SK-N-SH treated with all-trans-retinoic acid at 6 μM for 48 hours (cell line): ENCODE data around the gene TRPM1.

Experiments used
- ARNTL ChIP-seq: fragments of 450-650 bp; formaldehyde crosslinking; IDR thresholded peaks from 2 replicates; pipeline ENCODE4 v1.5.0; 2020; ENCODE audit warnings: low read depth, mild to moderate bottlenecking, moderate library complexity, borderline replicate concordance
- OSR1 ChIP-seq: fragments of 250-450 bp; sonication (Bioruptor Pico); IDR thresholded peaks from 2 replicates; pipeline ENCODE4 v1.8.0; 2022; ENCODE audit warnings: moderate library complexity, mild to moderate bottlenecking, inconsistent platforms
- TCF4 ChIP-seq: fragments of 250-450 bp; sonication (Bioruptor Pico); IDR thresholded peaks from 2 replicates; pipeline ENCODE4 v1.8.0; 2021; ENCODE audit warnings: mild to moderate bottlenecking, moderate library complexity, borderline replicate concordance
- ZFP3 ChIP-seq: fragments of 250-450 bp; sonication (Bioruptor Pico); IDR thresholded peaks from 2 replicates; pipeline ENCODE4 v1.5.0; 2020; ENCODE audit warnings: mild to moderate bottlenecking, moderate library complexity
- ZNF565 ChIP-seq: fragments of 450-650 bp; formaldehyde crosslinking; conservative IDR thresholded peaks from 2 replicates; pipeline ENCODE4 v1.5.0; 2020; ENCODE audit warnings: low read depth, mild to moderate bottlenecking, moderate library complexity
- TF ChIP-seq, protein P1 (sequence below): fragments of 250-450 bp; sonication (Bioruptor Pico); IDR thresholded peaks from 2 replicates; pipeline ENCODE4 v1.8.0; 2020; ENCODE audit warnings: mild to moderate bottlenecking, moderate library complexity, borderline replicate concordance

DNA sequence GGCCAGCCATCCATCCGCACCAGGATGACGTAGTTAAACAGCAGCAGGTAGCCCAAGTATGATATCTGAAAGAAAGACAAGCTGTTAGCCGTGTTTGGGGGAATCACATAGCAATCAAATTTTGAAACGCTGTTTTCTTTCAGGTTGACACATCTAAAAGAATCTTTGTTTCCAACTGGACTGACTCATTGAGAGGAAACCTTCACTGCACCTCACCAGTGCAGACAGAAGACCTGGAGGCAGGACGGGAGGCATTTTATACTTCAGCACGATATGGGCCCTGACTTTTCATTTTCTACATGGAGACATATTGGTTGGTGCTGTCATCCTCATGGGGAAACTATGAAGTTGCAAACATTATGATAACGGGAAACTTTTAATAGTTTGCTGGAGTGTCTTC, 65.9 kb downstream of the TRPM1 start:
- TF ChIP-seq, protein P1, sequence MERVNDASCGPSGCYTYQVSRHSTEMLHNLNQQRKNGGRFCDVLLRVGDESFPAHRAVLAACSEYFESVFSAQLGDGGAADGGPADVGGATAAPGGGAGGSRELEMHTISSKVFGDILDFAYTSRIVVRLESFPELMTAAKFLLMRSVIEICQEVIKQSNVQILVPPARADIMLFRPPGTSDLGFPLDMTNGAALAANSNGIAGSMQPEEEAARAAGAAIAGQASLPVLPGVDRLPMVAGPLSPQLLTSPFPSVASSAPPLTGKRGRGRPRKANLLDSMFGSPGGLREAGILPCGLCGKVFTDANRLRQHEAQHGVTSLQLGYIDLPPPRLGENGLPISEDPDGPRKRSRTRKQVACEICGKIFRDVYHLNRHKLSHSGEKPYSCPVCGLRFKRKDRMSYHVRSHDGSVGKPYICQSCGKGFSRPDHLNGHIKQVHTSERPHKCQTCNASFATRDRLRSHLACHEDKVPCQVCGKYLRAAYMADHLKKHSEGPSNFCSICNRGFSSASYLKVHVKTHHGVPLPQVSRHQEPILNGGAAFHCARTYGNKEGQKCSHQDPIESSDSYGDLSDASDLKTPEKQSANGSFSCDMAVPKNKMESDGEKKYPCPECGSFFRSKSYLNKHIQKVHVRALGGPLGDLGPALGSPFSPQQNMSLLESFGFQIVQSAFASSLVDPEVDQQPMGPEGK (CRISPR knock-in tag) = no peak
- TF ChIP-seq ARNTL (CRISPR knock-in tag) (no peak), ZFP3 (CRISPR knock-in tag) (no peak), TCF4 (no peak), OSR1 (CRISPR knock-in tag) (no peak), ZNF565 (CRISPR knock-in tag) (no peak)
